HCT116 (cell line): Measurements from ENCODE around the gene SSUH2. TPM values are rescaled to one million over a fixed set of nuclear protein-coding genes. Genes with fewer than 3 reads are reported as not detected.

Source experiments
- ATAC-seq: fragments of 200-7000 bp; cut with Tn5 transposase; 2 replicates; pipeline ENCODE4 v1.9.1; 2020; ENCODE audit warnings: mild to moderate bottlenecking, moderate library complexity
- BruUV-seq: library from RNA; stranded (reverse); fragments of 400-500 nt; replicated peaks from 2 replicates; lab custom pipeline; 2021; lab: Mats Ljungman, UMichigan
- CTCF ChIA-PET: fragments of 300-600 bp; sonication (Branson Sonifier 250); formaldehyde crosslinking; loops from one replicate; lab custom pipeline; 2021; ENCODE audit warnings: antibody characterized with exemption; lab: Charles Lee
- POLR2A ChIA-PET: fragments of 300-600, 350-600 bp; sonication (Branson Sonifier 250); formaldehyde crosslinking; loops from one replicate; lab custom pipeline; 2021; ENCODE audit warnings: antibody characterized with exemption; lab: Charles Lee
- RAD21 ChIA-PET, 2 experiments: fragments of 300-600 bp; sonication (Branson Sonifier 250); formaldehyde crosslinking; loops; one replicate each; lab custom pipeline; 2023; ENCODE audit warnings: low total read pairs in 2 of 2; ENCODE audit not compliant: uncharacterized antibody in 2 of 2, unreplicated experiment in 2 of 2, low non-redundant PET in 1 of 2; lab: Charles Lee
- DNase-seq: peaks from one replicate; pipeline ENCODE4 v3.0.0-alpha.2; 2010; ENCODE audit warnings: low read depth, low spot score
- H2AFZ ChIP-seq: fragments of 200-600 bp; shearing (Covaris generic), sonication (generic); 2 replicates; pipeline ENCODE4 v1.6.1; 2017; ENCODE audit warnings: low read depth, mixed run types, mixed read lengths, antibody characterized with exemption, low read length; ENCODE audit not compliant: poor library complexity, severe bottlenecking
- H3K27ac ChIP-seq: 2 replicates; pipeline ENCODE4 v1.5.1; 2012; ENCODE audit warnings: low read depth, low read length
- H3K27me3 ChIP-seq: fragments of 200-600 bp; sonication (generic); 2 replicates; pipeline ENCODE4 v1.6.1; 2016; ENCODE audit warnings: mixed run types, low read length, mixed read lengths; ENCODE audit not compliant: insufficient read depth
- H3K36me3 ChIP-seq, 2 experiments: fragments of 200-500 bp in 1 of 2; fragments of 200-600 bp in 1 of 2; sonication (Bioruptor generic) in 1 of 2; sonication (generic) in 1 of 2; 2 replicates each; pipeline versions ENCODE4 v1.5.1 to v1.6.1; 2014 to 2016; ENCODE audit warnings: low read length in 2 of 2, inconsistent platforms in 1 of 2, mixed read lengths in 1 of 2, mixed run types in 1 of 2; ENCODE audit not compliant: insufficient read depth in 2 of 2, control insufficient read depth in 1 of 2
- H3K4me1 ChIP-seq, 2 experiments: fragments of 200-600 bp in 1 of 2; sonication (generic) in 1 of 2; 2 replicates each; pipeline versions ENCODE4 v1.5.1 to v1.6.1; 2012 to 2017; ENCODE audit warnings: low read length in 2 of 2, inconsistent platforms in 1 of 2, mild to moderate bottlenecking in 1 of 2, mixed read lengths in 1 of 2, mixed run types in 1 of 2, moderate library complexity in 1 of 2; ENCODE audit not compliant: insufficient read depth in 2 of 2, control insufficient read depth in 1 of 2
- H3K4me2 ChIP-seq: fragments of 200-600 bp; sonication (generic); 2 replicates; pipeline ENCODE4 v1.6.1; 2017; ENCODE audit warnings: mixed run types, low read length, mixed read lengths
- H3K4me3 ChIP-seq, 2 experiments: fragments of 200-600 bp in 1 of 2; sonication (generic) in 1 of 2; replicated peaks in 1 of 2; 2 replicates each; pipeline ENCODE4 v1.5.1; 2011 to 2016; ENCODE audit warnings: low read length in 2 of 2, control low read depth in 1 of 2, low read depth in 1 of 2, mild to moderate bottlenecking in 1 of 2, mixed read lengths in 1 of 2, mixed run types in 1 of 2
- H3K79me2 ChIP-seq: fragments of 200-600 bp; sonication (generic); 2 replicates; pipeline ENCODE4 v1.6.1; 2017; ENCODE audit warnings: mild to moderate bottlenecking, mixed run types, low read length, moderate library complexity, mixed read lengths; ENCODE audit not compliant: insufficient read depth
- H3K9ac ChIP-seq: fragments of 200-600 bp; sonication (generic); 2 replicates; pipeline ENCODE4 v1.6.1; 2016; ENCODE audit warnings: low read length, mixed read lengths
- H3K9me2 ChIP-seq: fragments of 200-600 bp; sonication (generic), shearing (Covaris generic); 2 replicates; pipeline ENCODE4 v1.6.1; 2017; ENCODE audit warnings: mixed run types, mild to moderate bottlenecking, moderate library complexity; ENCODE audit not compliant: insufficient read depth
- H3K9me3 ChIP-seq, 2 experiments: fragments of 200-500 bp in 1 of 2; fragments of 200-600 bp in 1 of 2; sonication (Bioruptor generic) in 1 of 2; sonication (generic) in 1 of 2; 2 replicates each; pipeline ENCODE4 v1.6.1; 2014 to 2017; ENCODE audit warnings: low read length in 2 of 2, mixed read lengths in 2 of 2, inconsistent platforms in 1 of 2, low read depth in 1 of 2, mild to moderate bottlenecking in 1 of 2, mixed run types in 1 of 2, moderate library complexity in 1 of 2; ENCODE audit not compliant: control insufficient read depth in 1 of 2, insufficient read depth in 1 of 2
- H4K20me1 ChIP-seq: fragments of 200-600 bp; sonication (generic), shearing (Covaris generic); 2 replicates; pipeline ENCODE4 v1.6.1; 2017; ENCODE audit warnings: mixed run types, mild to moderate bottlenecking, moderate library complexity; ENCODE audit not compliant: insufficient read depth
- ATF3 ChIP-seq: IDR thresholded peaks from 2 replicates; pipeline ENCODE4 v1.6.1; 2012
- CEBPB ChIP-seq: IDR thresholded peaks from 2 replicates; pipeline ENCODE4 v1.6.1; 2012; ENCODE audit warnings: low read depth
- EGR1 ChIP-seq: IDR thresholded peaks from 2 replicates; pipeline ENCODE4 v1.6.1; 2012; ENCODE audit warnings: low read depth
- ELF1 ChIP-seq: IDR thresholded peaks from 2 replicates; pipeline ENCODE4 v1.6.1; 2012; ENCODE audit warnings: low read depth, borderline replicate concordance
- EZH2phosphoT487 ChIP-seq: fragments of 200-600 bp; IDR thresholded peaks from 2 replicates; pipeline ENCODE4 v1.6.1; 2018; ENCODE audit warnings: antibody characterized with exemption, borderline replicate concordance
- MAX ChIP-seq: IDR thresholded peaks from 2 replicates; pipeline ENCODE4 v1.6.1; 2012
- RAD21 ChIP-seq: IDR thresholded peaks from 2 replicates; pipeline ENCODE4 v1.6.1; 2012; ENCODE audit warnings: low read depth, mild to moderate bottlenecking
- REST ChIP-seq: IDR thresholded peaks from 2 replicates; pipeline ENCODE4 v1.6.1; 2012; ENCODE audit warnings: low read depth
- SRF ChIP-seq: IDR thresholded peaks from 2 replicates; pipeline ENCODE4 v1.6.1; 2012; ENCODE audit warnings: low read depth
- TCF7L2 ChIP-seq: IDR thresholded peaks from 2 replicates; pipeline ENCODE4 v1.7.0; 2011; ENCODE audit warnings: borderline replicate concordance, inconsistent platforms; ENCODE audit not compliant: insufficient read depth, insufficient read length; ENCODE audit errors: extremely low read depth
- ZBTB33 ChIP-seq: IDR thresholded peaks from 2 replicates; pipeline ENCODE4 v1.6.1; 2011; ENCODE audit warnings: mild to moderate bottlenecking, low read length, moderate library complexity; ENCODE audit not compliant: insufficient replicate concordance; ENCODE audit errors: extremely low read depth
- ZFX ChIP-seq: fragments of 450-650 bp; IDR thresholded peaks from 2 replicates; pipeline ENCODE4 v1.6.1; 2017
- ZNF274 ChIP-seq: fragments of 200-500 bp; sonication (Bioruptor generic); IDR thresholded peaks from 2 replicates; pipeline ENCODE4 v1.6.1; 2014; ENCODE audit warnings: mild to moderate bottlenecking, low read depth, low read length, inconsistent platforms
- intact Hi-C: fragments of 100-400 bp; cut with micrococcal nuclease; formaldehyde crosslinking; loops from 2 replicates; pipeline ENCODE4 v1.10.0; 2022
- total RNA-seq: library from RNA; stranded (reverse); gene quantifications from one replicate; pipeline ENCODE4 v1.2.1, GENCODE V29; 2021; ENCODE audit not compliant: unreplicated experiment

Gene SSUH2
- total RNA-seq, 1 experiment from 2014 or later: 0.76 TPM

GRCh38 chr3:8640223-8640622 is 4.4 kb downstream of the SSUH2 start (continued):
- TF ChIP-seq EZH2phosphoT487 (no peak), TCF7L2 (no peak), ZBTB33 (no peak), SRF (no peak), CEBPB (no peak), ZFX (no peak)

GRCh38 chr3:8639659-8640000 is 5.0 kb downstream of the SSUH2 start:
- no TSS peak for BruUV-seq
- H3K27me3 ChIP-seq: no peaks in the 10 kb centered on the region
- H2AFZ ChIP-seq: no peak overlapping the region
- ATAC-seq: no peak
- no peak overlapping the region for H3K4me3 ChIP-seq
- H3K9me2 ChIP-seq: no peaks in the 10 kb centered on the region
- H3K36me3 ChIP-seq: no peaks in the 10 kb centered on the region
- H4K20me1 ChIP-seq: no peaks in the 10 kb centered on the region
- POLR2A ChIA-PET: no interaction called here
- H3K4me2 ChIP-seq: no peak overlapping the region
- H3K27ac ChIP-seq: no peak overlapping the region
- no peak overlapping the region for H3K9ac ChIP-seq
- RAD21 ChIA-PET: no interaction called here
- H3K4me1 ChIP-seq: peaks cover 0 to 14% of the 10 kb centered on the region in 2 experiments; a peak in 2 of 4 replicates
- intact Hi-C loops: no loop called here
- no peak for DNase-seq
- TF ChIP-seq ATF3: no peak
- no peak for TF ChIP-seq RAD21
- TF ChIP-seq ZFX: no peak
- TF ChIP-seq MAX: no peak
- TF ChIP-seq ZBTB33: no peak
- TF ChIP-seq ELF1: no peak
- no peak for TF ChIP-seq ZNF274
- TF ChIP-seq EZH2phosphoT487: no peak
- no peak for TF ChIP-seq REST
- no peak for TF ChIP-seq EGR1
- no peak for TF ChIP-seq CEBPB
- TF ChIP-seq, all 23 proteins: peak for 0
- no peaks in the 10 kb centered on the region for H3K9me3 ChIP-seq
- no peaks in the 10 kb centered on the region for H3K79me2 ChIP-seq
- CTCF ChIA-PET: no interaction called here
